Ramos (cell line): ENCODE results near the gene PHLDA1.

ENCODE experiments used
- in situ Hi-C: fragments of 300-500 bp; cut with MboI; formaldehyde crosslinking; loops from one replicate; pipeline ENCODE4 v1.14.3; 2022; ENCODE audit warnings: low sequenced_read_pairs; ENCODE audit not compliant: unreplicated experiment

PHLDA1 gene

GRCh38 chr12:76041406-76041805 lies 9.8 kb upstream of the PHLDA1 start:
- in situ Hi-C loops, result loop anchor here (25.0 kb wide), 1 partner anchor 704 kb away; the partner anchor contains the start of genes CAPS2 and GLIPR1L1

- in situ Hi-C loops, result loop anchor here (25.0 kb wide), 1 partner anchor 703 kb away; the partner anchor contains the start of genes CAPS2 and GLIPR1L1
Measured at GRCh38 chr12:76040461-76040860, 8.9 kb upstream of the PHLDA1 start.

GRCh38 chr12:76038176-76038575 lies 6.6 kb upstream of the PHLDA1 start:
- in situ Hi-C loops, result loop anchor here (10.0 to 25.0 kb wide), 3 partner anchors 513 to 701 kb away; partner anchors contain the start of genes CAPS2 and GLIPR1L1

GRCh38 chr12:76037130-76038103 lies 5.8 kb upstream of the PHLDA1 start:
- in situ Hi-C loops, result loop anchor here (10.0 to 25.0 kb wide), 3 partner anchors 513 to 700 kb away; partner anchors contain the start of genes CAPS2 and GLIPR1L1

GRCh38 chr12:76035045-76035444 lies 3.5 kb upstream of the PHLDA1 start:
- in situ Hi-C loops, result loop anchor here (10.0 to 25.0 kb wide), 3 partner anchors 510 to 698 kb away; partner anchors contain the start of genes CAPS2 and GLIPR1L1

GRCh38 chr12:76033081-76034011 lies 1.8 kb upstream of the PHLDA1 start:
- in situ Hi-C loops, result loop anchor here (10.0 to 25.0 kb wide), 3 partner anchors 509 to 696 kb away; partner anchors contain the start of genes CAPS2 and GLIPR1L1

- in situ Hi-C loops, result loop anchor here (10.0 to 25.0 kb wide), 3 partner anchors 508 to 695 kb away; partner anchors contain the start of genes CAPS2 and GLIPR1L1
Measured at GRCh38 chr12:76032043-76032981, 736 bp upstream of the PHLDA1 start.

GRCh38 chr12:76031081-76031413 lies 529 bp downstream of the PHLDA1 start:
- in situ Hi-C loops, result loop anchor here (10.0 to 25.0 kb wide), 3 partner anchors 506 to 694 kb away; partner anchors contain the start of genes CAPS2 and GLIPR1L1

GRCh38 chr12:76030341-76031080 lies 1.1 kb downstream of the PHLDA1 start:
- in situ Hi-C loops, result loop anchor here (10.0 to 25.0 kb wide), 3 partner anchors 506 to 693 kb away; partner anchors contain the start of genes CAPS2 and GLIPR1L1

GRCh38 chr12:76029982-76030340 lies 1.6 kb downstream of the PHLDA1 start:
- in situ Hi-C loops, result loop anchor here (10.0 to 25.0 kb wide), 3 partner anchors 505 to 693 kb away; partner anchors contain the start of genes CAPS2 and GLIPR1L1

GRCh38 chr12:76028571-76029277 lies 2.9 kb downstream of the PHLDA1 start:
- in situ Hi-C loops, result loop anchor here (25.0 kb wide), 1 partner anchor 691 kb away; the partner anchor contains the start of genes CAPS2 and GLIPR1L1

GRCh38 chr12:76026643-76027063 lies 4.9 kb downstream of the PHLDA1 start:
- in situ Hi-C loops, result loop anchor here (25.0 kb wide), 1 partner anchor 689 kb away; the partner anchor contains the start of genes CAPS2 and GLIPR1L1

- in situ Hi-C loops, result loop anchor here (25.0 kb wide), 1 partner anchor 689 kb away; the partner anchor contains the start of genes CAPS2 and GLIPR1L1
Measured at GRCh38 chr12:76025601-76026575, 5.7 kb downstream of the PHLDA1 start.

GRCh38 chr12:76024942-76025600 lies 6.5 kb downstream of the PHLDA1 start:
- in situ Hi-C loops, result loop anchor here (25.0 kb wide), 1 partner anchor 688 kb away; the partner anchor contains the start of genes CAPS2 and GLIPR1L1

GRCh38 chr12:76024102-76024781 lies 7.3 kb downstream of the PHLDA1 start:
- in situ Hi-C loops, result no loop called here
